ENCODE results near the gene PRMT1. TPM values are rescaled to one million over a fixed set of nuclear protein-coding genes. Genes with fewer than 3 reads are reported as not detected.

Gene PRMT1
- total and polyA plus RNA-seq, 4 donors = 35.1 to 67.2 (median 53.8) TPM

- TF ChIP-seq CTCF (IDR thresholded peaks at IDR 0.05; ENCODE audit: low read depth, low read length, missing input control) = no peak
Measured at GRCh38 chr19:49643466-49643865, 33.6 kb upstream of the PRMT1 start (continued).

GRCh38 chr19:49645592-49645991 lies 31.5 kb upstream of the PRMT1 start:
- no peak overlapping the region for H3K27ac ChIP-seq (ENCODE audit: low read depth in 1 of 2, low read length in 2 of 2)
- peaks cover 5 to 25% (median 20%) of the 10 kb centered on the region in 4 donors for H3K36me3 ChIP-seq (ENCODE audit: control insufficient read depth in 4 of 4, insufficient read depth in 3 of 4, low read depth in 1 of 4, low read length in 3 of 4)
- no peak for DNase-seq (ENCODE audit: low spot score)
- no peak for TF ChIP-seq FOXA1 (IDR thresholded peaks at IDR 0.05)
- TF ChIP-seq HNF4G (IDR thresholded peaks at IDR 0.05) = no peak
- no peak for TF ChIP-seq NR2F2 (IDR thresholded peaks at IDR 0.05)
- TF ChIP-seq YY1 (IDR thresholded peaks at IDR 0.05) = no peak
- no peak for TF ChIP-seq ATF3 (IDR thresholded peaks at IDR 0.05)
- TF ChIP-seq GABPA (IDR thresholded peaks at IDR 0.05 in 1 of 2, conservative IDR thresholded peaks at IDR 0.05 in 1 of 2) = no peak
- no peak for TF ChIP-seq RXRA (IDR thresholded peaks at IDR 0.05)
- TF ChIP-seq RAD21 (IDR thresholded peaks at IDR 0.05) = no peak
- TF ChIP-seq HNF4A (conservative IDR thresholded peaks at IDR 0.05) = no peak
- no peak for TF ChIP-seq FOXA2 (IDR thresholded peaks at IDR 0.05)
- no peak for TF ChIP-seq MAX (IDR thresholded peaks at IDR 0.05)
- no peak for TF ChIP-seq CTCF (IDR thresholded peaks at IDR 0.05; ENCODE audit: low read depth, low read length, missing input control)
- TF ChIP-seq REST (IDR thresholded peaks at IDR 0.05) = no peak
- TF ChIP-seq ZBTB33 (IDR thresholded peaks at IDR 0.05) = no peak
- TF ChIP-seq TAF1 (conservative IDR thresholded peaks at IDR 0.05) = no peak
- no peak for TF ChIP-seq JUND (IDR thresholded peaks at IDR 0.05)
- TF ChIP-seq SP1 (IDR thresholded peaks at IDR 0.05) = no peak
- H3K27me3 ChIP-seq (ENCODE audit: control insufficient read depth in 4 of 4, insufficient read depth in 4 of 4, low read length in 3 of 4) = no peaks in the 10 kb centered on the region
- H3K9ac ChIP-seq (ENCODE audit: low read depth in 1 of 2, low read length in 2 of 2) = no peak overlapping the region
- no peak overlapping the region for H3K4me3 ChIP-seq (ENCODE audit: low read depth in 1 of 3, low read length in 3 of 3)
- WGBS = 94% methylated on average over 11 of the region's 11 CpGs
- no peaks in the 10 kb centered on the region for H3K9me3 ChIP-seq (ENCODE audit: control insufficient read depth in 4 of 4, low read length in 3 of 4)
- H3K4me1 ChIP-seq (ENCODE audit: control insufficient read depth in 4 of 4, insufficient read depth in 4 of 4, low read length in 3 of 4) = peaks cover 0 to 26% (median 13%) of the 10 kb centered on the region in 4 donors

Measured in liver (tissue), 9 donors.